Smooth muscle cell (in vitro differentiated cells): ENCODE results near the gene TSPAN5. TPM values are rescaled to one million over a fixed set of nuclear protein-coding genes. Genes with fewer than 3 reads are reported as not detected.

ENCODE experiments used
- DNase-seq: peaks from one replicate; lab custom pipeline; 2025; ENCODE audit not compliant: unreplicated experiment; lab: John Stamatoyannopoulos, UW
- H2AFZ ChIP-seq: fragments of 200-600 bp; sonication (generic); 2 replicates; pipeline ENCODE4 v1.6.0; 2016; ENCODE audit warnings: antibody characterized with exemption, low read depth, mild to moderate bottlenecking
- H3F3A ChIP-seq: fragments of 200-600 bp; sonication (generic); 2 replicates; pipeline ENCODE4 v1.6.0; 2017; ENCODE audit warnings: antibody characterized with exemption, low read depth
- H3K27ac ChIP-seq: fragments of 200-600 bp; sonication (generic); 2 replicates; pipeline ENCODE4 v1.5.1; 2016; ENCODE audit warnings: low read depth, mild to moderate bottlenecking
- H3K27me3 ChIP-seq: fragments of 200-600 bp; sonication (generic); 2 replicates; pipeline ENCODE4 v1.6.1; 2016; ENCODE audit warnings: low read depth, mild to moderate bottlenecking
- H3K36me3 ChIP-seq: fragments of 200-600 bp; sonication (generic); 2 replicates; pipeline ENCODE4 v1.5.1; 2016; ENCODE audit warnings: low read depth
- H3K4me1 ChIP-seq: fragments of 200-600 bp; sonication (generic); 2 replicates; pipeline ENCODE4 v1.5.1; 2016; ENCODE audit warnings: low read depth
- H3K4me2 ChIP-seq: fragments of 200-600 bp; sonication (generic); 2 replicates; pipeline ENCODE4 v1.6.0; 2016; ENCODE audit warnings: mild to moderate bottlenecking
- H3K4me3 ChIP-seq: fragments of 200-600 bp; sonication (generic); 2 replicates; pipeline ENCODE4 v1.5.1; 2016; ENCODE audit warnings: mild to moderate bottlenecking
- H3K79me2 ChIP-seq: fragments of 200-600 bp; sonication (generic); 2 replicates; pipeline ENCODE4 v1.6.0; 2016; ENCODE audit warnings: low read depth, mild to moderate bottlenecking
- H3K9ac ChIP-seq: fragments of 200-600 bp; sonication (generic); 2 replicates; pipeline ENCODE4 v1.6.0; 2016; ENCODE audit warnings: low read depth
- H3K9me3 ChIP-seq: fragments of 200-600 bp; sonication (generic); replicated peaks from 2 replicates; pipeline ENCODE4 v1.5.1; 2016; ENCODE audit warnings: low read depth
- H4K20me1 ChIP-seq: fragments of 200-600 bp; sonication (generic); 2 replicates; pipeline ENCODE4 v1.6.0; 2016; ENCODE audit warnings: low read depth
- WGBS: methylation state at CpG from one replicate; pipeline ENCODE4 v1.1.7; 2016; ENCODE audit warnings: low lambda C conversion rate; 5-methylcytosine and 5-hydroxymethylcytosine counted together
- polyA plus RNA-seq: library from polyadenylated mRNA; unstranded; fragments of >200 nt; fragmentation: Nextera tagmentation; extraction: Ambion mirVana; gene quantifications from 2 replicates; pipeline ENCODE4 v1.2.1, GENCODE V29; 2016
- total RNA-seq: library from RNA; depleted of rRNA; stranded (reverse); fragments of >200 nt; gene quantifications from 2 replicates; pipeline ENCODE4 v1.2.3, GENCODE V29; 2014
- TF ChIP-seq, protein P1 (sequence below): fragments of 200-600 bp; sonication (generic); IDR thresholded peaks from 2 replicates; pipeline ENCODE4 v1.5.1; 2017; ENCODE audit warnings: borderline replicate concordance, mild to moderate bottlenecking, antibody characterized with exemption; ENCODE audit not compliant: insufficient read depth, poor library complexity, severe bottlenecking

Gene TSPAN5
- total and polyA plus RNA-seq, 2 experiments from 2014 or later, result 28.3 to 35.8 TPM

DNA sequence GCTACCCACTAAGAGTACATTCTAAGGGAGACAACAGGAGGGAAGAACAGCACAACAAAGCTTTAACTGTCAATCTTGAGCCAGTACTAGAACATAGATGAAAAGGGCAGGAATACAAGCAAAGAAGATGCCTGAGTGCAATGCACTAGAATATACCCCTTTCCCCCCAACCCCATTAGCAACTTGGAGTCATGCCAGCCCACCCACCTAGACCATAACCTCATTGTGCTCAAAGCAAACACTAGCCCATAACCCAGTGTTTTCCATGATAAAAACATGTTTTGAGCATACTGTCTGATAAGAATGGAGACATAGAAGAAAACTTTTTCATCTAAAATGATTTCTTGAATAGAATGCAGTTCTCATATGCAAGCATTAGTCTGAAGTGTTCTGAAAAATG lies 214.0 kb downstream of the TSPAN5 start:
- no peaks in the 10 kb centered on the region for H3K27me3 ChIP-seq
- H4K20me1 ChIP-seq, result no peaks in the 10 kb centered on the region
- no peak overlapping the region for H3K4me3 ChIP-seq
- TF ChIP-seq, protein P1, sequence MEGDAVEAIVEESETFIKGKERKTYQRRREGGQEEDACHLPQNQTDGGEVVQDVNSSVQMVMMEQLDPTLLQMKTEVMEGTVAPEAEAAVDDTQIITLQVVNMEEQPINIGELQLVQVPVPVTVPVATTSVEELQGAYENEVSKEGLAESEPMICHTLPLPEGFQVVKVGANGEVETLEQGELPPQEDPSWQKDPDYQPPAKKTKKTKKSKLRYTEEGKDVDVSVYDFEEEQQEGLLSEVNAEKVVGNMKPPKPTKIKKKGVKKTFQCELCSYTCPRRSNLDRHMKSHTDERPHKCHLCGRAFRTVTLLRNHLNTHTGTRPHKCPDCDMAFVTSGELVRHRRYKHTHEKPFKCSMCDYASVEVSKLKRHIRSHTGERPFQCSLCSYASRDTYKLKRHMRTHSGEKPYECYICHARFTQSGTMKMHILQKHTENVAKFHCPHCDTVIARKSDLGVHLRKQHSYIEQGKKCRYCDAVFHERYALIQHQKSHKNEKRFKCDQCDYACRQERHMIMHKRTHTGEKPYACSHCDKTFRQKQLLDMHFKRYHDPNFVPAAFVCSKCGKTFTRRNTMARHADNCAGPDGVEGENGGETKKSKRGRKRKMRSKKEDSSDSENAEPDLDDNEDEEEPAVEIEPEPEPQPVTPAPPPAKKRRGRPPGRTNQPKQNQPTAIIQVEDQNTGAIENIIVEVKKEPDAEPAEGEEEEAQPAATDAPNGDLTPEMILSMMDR, result no peak
- H3K4me2 ChIP-seq, result no peak overlapping the region
- H3K4me1 ChIP-seq, result no peaks in the 10 kb centered on the region
- H3K27ac ChIP-seq, result no peak overlapping the region
- H3K36me3 ChIP-seq, result peaks cover 11% of the 10 kb centered on the region
- H2AFZ ChIP-seq, result no peak overlapping the region
- peaks cover 5% of the 10 kb centered on the region for H3F3A ChIP-seq
- no peak overlapping the region for H3K9ac ChIP-seq
- no peaks in the 10 kb centered on the region for H3K79me2 ChIP-seq
- no peaks in the 10 kb centered on the region for H3K9me3 ChIP-seq
- no peak for DNase-seq

DNA sequence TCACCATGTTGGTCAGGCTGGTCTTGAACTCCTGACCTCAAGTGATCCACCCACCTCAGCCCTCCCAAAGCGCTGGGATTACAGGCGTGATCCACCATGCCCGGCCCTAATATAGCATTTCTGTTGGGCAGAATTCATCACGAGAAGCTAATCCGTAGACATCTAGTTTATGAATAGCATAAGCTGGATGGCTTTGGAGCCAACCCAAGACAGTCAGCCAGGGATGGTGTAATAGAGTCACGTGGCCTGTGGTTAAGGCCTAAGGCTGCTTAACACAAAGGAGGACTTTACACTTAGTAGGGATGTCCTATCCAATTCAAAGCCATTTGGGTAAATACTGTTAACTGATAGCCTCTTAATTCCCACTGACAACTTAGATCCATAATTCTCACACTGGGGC lies 223.6 kb downstream of the TSPAN5 start:
- Histone ChIP-seq H3K4me1 (no peaks in the 10 kb centered on the region), H3K27ac (no peak overlapping the region), H3K27me3 (no peaks in the 10 kb centered on the region), H3F3A (no peaks in the 10 kb centered on the region), H4K20me1 (no peaks in the 10 kb centered on the region), H3K4me2 (no peak overlapping the region), H3K79me2 (no peaks in the 10 kb centered on the region), H3K36me3 (no peaks in the 10 kb centered on the region), H3K9ac (no peak overlapping the region), H3K9me3 (no peaks in the 10 kb centered on the region), H3K4me3 (no peak overlapping the region), H2AFZ (no peak overlapping the region)
- WGBS, result 94% methylated on average over 6 of the region's 6 CpGs
- DNase-seq, result no peak
- TF ChIP-seq, protein P1, result no peak

DNA sequence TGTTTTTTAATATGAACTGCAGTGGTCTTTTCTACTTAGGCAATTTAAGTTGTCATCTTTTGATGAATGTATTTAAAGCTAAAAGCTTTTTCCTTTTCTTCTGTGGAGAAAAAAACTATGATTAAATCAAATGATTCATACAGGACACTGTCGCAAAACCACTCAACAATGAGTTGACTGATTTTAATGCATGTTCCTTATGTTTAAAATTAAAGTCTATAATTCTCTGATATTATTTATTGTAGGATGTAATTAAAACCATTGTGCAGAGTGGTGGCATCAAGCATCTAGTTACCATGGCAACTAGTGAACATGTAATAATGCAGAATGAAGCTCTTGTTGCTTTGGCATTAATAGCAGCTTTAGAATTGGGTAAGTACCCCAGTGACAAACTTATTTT lies 224.7 kb downstream of the TSPAN5 start:
- TF ChIP-seq, protein P1, result no peak
- H3K9me3 ChIP-seq, result no peaks in the 10 kb centered on the region
- H3F3A ChIP-seq, result no peaks in the 10 kb centered on the region
- WGBS, result 90% methylated on average over 1 of the region's 1 CpG
- H3K27ac ChIP-seq, result no peak overlapping the region
- no peak overlapping the region for H3K9ac ChIP-seq
- H3K27me3 ChIP-seq, result no peaks in the 10 kb centered on the region
- H3K79me2 ChIP-seq, result no peaks in the 10 kb centered on the region
- H3K4me2 ChIP-seq, result no peak overlapping the region
- no peaks in the 10 kb centered on the region for H4K20me1 ChIP-seq
- no peaks in the 10 kb centered on the region for H3K4me1 ChIP-seq
- no peak overlapping the region for H2AFZ ChIP-seq
- no peak overlapping the region for H3K4me3 ChIP-seq
- DNase-seq, result no peak
- H3K36me3 ChIP-seq, result no peaks in the 10 kb centered on the region

- peak overlapping the region; percentile 17 for H3K4me2 ChIP-seq
Measured at GRCh38 chr4:98430708-98431403, 227.6 kb downstream of the TSPAN5 start.

More at GRCh38 chr4:98430708-98431403, 227.6 kb downstream of the TSPAN5 start:
- no peaks in the 10 kb centered on the region for H3K27me3 ChIP-seq
- H4K20me1 ChIP-seq, result no peaks in the 10 kb centered on the region
- no peak overlapping the region for H3K9ac ChIP-seq
- no peak overlapping the region for H2AFZ ChIP-seq
- no peaks in the 10 kb centered on the region for H3F3A ChIP-seq
- 27% methylated on average over 4 of the region's 4 CpGs for WGBS
- no peak overlapping the region for H3K4me3 ChIP-seq
- H3K36me3 ChIP-seq, result peaks cover 3% of the 10 kb centered on the region
- no peaks in the 10 kb centered on the region for H3K4me1 ChIP-seq
- H3K79me2 ChIP-seq, result no peaks in the 10 kb centered on the region
- no peak for DNase-seq
- TF ChIP-seq, protein P1, result no peak
- H3K9me3 ChIP-seq, result no peaks in the 10 kb centered on the region
- H3K27ac ChIP-seq, result peak overlapping the region; percentile 78
